ENCODE data around the gene RPP30. TPM values are rescaled to one million over a fixed set of nuclear protein-coding genes. Genes with fewer than 3 reads are reported as not detected.

Gene RPP30
- total and polyA plus RNA-seq, 9 of the 15 experiments (the other 6 are each of a cell fraction or from before 2014, with no cell fraction given) = 37.3 to 170 (median 69.1) TPM

DNA sequence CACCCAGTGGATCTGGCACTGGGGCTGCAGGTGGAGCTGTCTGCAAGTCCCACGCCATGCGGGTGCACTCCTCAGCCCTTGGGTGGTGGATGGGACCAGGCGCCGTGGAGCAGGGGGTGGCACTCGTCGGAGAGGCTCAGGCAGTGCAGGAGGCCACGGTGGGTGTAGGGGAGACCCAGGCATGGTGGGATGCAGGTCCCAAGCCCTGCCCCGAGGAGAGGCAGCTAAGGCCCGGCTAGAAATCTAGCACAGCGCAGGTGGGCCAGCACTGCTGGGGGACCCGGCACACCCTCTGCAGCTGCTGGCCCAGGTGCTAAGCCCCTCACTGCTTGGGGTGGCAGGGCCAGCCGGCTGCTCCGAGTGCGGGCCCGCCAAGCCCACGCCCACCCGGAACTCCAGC lies 39.7 kb upstream of the RPP30 start (continued):
- TF ChIP-seq, protein P1, sequence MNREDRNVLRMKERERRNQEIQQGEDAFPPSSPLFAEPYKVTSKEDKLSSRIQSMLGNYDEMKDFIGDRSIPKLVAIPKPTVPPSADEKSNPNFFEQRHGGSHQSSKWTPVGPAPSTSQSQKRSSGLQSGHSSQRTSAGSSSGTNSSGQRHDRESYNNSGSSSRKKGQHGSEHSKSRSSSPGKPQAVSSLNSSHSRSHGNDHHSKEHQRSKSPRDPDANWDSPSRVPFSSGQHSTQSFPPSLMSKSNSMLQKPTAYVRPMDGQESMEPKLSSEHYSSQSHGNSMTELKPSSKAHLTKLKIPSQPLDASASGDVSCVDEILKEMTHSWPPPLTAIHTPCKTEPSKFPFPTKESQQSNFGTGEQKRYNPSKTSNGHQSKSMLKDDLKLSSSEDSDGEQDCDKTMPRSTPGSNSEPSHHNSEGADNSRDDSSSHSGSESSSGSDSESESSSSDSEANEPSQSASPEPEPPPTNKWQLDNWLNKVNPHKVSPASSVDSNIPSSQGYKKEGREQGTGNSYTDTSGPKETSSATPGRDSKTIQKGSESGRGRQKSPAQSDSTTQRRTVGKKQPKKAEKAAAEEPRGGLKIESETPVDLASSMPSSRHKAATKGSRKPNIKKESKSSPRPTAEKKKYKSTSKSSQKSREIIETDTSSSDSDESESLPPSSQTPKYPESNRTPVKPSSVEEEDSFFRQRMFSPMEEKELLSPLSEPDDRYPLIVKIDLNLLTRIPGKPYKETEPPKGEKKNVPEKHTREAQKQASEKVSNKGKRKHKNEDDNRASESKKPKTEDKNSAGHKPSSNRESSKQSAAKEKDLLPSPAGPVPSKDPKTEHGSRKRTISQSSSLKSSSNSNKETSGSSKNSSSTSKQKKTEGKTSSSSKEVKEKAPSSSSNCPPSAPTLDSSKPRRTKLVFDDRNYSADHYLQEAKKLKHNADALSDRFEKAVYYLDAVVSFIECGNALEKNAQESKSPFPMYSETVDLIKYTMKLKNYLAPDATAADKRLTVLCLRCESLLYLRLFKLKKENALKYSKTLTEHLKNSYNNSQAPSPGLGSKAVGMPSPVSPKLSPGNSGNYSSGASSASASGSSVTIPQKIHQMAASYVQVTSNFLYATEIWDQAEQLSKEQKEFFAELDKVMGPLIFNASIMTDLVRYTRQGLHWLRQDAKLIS (CRISPR knock-in tag; IDR thresholded peaks at IDR 0.05) = no peak
- TF ChIP-seq RBM14 (IDR thresholded peaks at IDR 0.05; ENCODE audit: borderline replicate concordance, insufficient read depth, low read depth, low read length) (no peak), NELFE (IDR thresholded peaks at IDR 0.05; ENCODE audit: insufficient read depth, insufficient read length) (no peak), ZNF124 (CRISPR knock-in tag; IDR thresholded peaks at IDR 0.05) (no peak), CREB1 (IDR thresholded peaks at IDR 0.05) (no peak), CREB1 (CRISPR knock-in tag; IDR thresholded peaks at IDR 0.05) (no peak), WHSC1 (IDR thresholded peaks at IDR 0.05; ENCODE audit: low read length) (no peak), PHF21A (IDR thresholded peaks at IDR 0.05; ENCODE audit: borderline replicate concordance, low read depth) (no peak)
- TF ChIP-seq, protein P2, sequence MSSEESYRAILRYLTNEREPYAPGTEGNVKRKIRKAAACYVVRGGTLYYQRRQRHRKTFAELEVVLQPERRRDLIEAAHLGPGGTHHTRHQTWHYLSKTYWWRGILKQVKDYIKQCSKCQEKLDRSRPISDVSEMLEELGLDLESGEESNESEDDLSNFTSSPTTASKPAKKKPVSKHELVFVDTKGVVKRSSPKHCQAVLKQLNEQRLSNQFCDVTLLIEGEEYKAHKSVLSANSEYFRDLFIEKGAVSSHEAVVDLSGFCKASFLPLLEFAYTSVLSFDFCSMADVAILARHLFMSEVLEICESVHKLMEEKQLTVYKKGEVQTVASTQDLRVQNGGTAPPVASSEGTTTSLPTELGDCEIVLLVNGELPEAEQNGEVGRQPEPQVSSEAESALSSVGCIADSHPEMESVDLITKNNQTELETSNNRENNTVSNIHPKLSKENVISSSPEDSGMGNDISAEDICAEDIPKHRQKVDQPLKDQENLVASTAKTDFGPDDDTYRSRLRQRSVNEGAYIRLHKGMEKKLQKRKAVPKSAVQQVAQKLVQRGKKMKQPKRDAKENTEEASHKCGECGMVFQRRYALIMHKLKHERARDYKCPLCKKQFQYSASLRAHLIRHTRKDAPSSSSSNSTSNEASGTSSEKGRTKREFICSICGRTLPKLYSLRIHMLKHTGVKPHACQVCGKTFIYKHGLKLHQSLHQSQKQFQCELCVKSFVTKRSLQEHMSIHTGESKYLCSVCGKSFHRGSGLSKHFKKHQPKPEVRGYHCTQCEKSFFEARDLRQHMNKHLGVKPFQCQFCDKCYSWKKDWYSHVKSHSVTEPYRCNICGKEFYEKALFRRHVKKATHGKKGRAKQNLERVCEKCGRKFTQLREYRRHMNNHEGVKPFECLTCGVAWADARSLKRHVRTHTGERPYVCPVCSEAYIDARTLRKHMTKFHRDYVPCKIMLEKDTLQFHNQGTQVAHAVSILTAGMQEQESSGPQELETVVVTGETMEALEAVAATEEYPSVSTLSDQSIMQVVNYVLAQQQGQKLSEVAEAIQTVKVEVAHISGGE (CRISPR knock-in tag; IDR thresholded peaks at IDR 0.05) = no peak

Measured in K562 (cell line).